Panc1 (cell line): ENCODE results near the gene FBXO46.

ENCODE experiments used
- POLR2AphosphoS5 ChIP-seq: IDR thresholded peaks from 2 replicates; pipeline ENCODE4 v1.6.1; 2012; ENCODE audit warnings: mild to moderate bottlenecking, low read depth, low read length, moderate library complexity
- REST ChIP-seq, 2 experiments: IDR thresholded peaks; 2 replicates each; pipeline ENCODE4 v1.6.1; 2011 to 2012; ENCODE audit warnings: low read depth in 2 of 2, control low read depth in 1 of 2, low read length in 1 of 2, mild to moderate bottlenecking in 1 of 2, moderate library complexity in 1 of 2; ENCODE audit not compliant: insufficient read depth in 1 of 2
- SIN3A ChIP-seq: IDR thresholded peaks from 2 replicates; pipeline ENCODE4 v1.6.1; 2012; ENCODE audit warnings: low read depth, mild to moderate bottlenecking, low read length, moderate library complexity, borderline replicate concordance; ENCODE audit not compliant: insufficient read depth
- TCF7L2 ChIP-seq: IDR thresholded peaks from 2 replicates; pipeline ENCODE4 v1.6.1; 2011; ENCODE audit warnings: mild to moderate bottlenecking, low read depth, low read length, inconsistent platforms
- TF ChIP-seq, protein P1 (sequence below): fragments of 450-650 bp; IDR thresholded peaks from 2 replicates; pipeline ENCODE4 v1.5.1; 2017; ENCODE audit warnings: mild to moderate bottlenecking

DNA sequence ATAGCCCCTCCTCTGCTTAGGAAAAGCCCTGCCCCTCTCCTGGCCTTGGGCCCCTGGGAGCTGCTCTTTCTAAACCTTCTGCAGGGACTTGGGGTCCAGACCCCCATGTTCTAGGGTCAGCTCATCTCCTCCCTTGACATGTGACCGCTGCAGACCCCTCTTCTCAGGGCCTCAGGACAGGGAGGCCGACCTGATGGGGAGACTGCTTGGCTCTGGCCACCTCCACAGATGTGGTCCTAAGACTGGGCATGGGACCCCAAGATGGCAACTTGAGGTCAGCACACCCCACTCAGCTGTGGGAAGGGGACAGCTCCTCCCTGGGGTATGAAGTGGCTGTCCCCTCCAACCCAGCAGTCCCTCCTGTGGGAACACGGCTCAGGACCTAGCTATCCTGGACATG lies 42.2 kb upstream of the FBXO46 start:
- TF ChIP-seq, protein P1, sequence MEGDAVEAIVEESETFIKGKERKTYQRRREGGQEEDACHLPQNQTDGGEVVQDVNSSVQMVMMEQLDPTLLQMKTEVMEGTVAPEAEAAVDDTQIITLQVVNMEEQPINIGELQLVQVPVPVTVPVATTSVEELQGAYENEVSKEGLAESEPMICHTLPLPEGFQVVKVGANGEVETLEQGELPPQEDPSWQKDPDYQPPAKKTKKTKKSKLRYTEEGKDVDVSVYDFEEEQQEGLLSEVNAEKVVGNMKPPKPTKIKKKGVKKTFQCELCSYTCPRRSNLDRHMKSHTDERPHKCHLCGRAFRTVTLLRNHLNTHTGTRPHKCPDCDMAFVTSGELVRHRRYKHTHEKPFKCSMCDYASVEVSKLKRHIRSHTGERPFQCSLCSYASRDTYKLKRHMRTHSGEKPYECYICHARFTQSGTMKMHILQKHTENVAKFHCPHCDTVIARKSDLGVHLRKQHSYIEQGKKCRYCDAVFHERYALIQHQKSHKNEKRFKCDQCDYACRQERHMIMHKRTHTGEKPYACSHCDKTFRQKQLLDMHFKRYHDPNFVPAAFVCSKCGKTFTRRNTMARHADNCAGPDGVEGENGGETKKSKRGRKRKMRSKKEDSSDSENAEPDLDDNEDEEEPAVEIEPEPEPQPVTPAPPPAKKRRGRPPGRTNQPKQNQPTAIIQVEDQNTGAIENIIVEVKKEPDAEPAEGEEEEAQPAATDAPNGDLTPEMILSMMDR, result no peak
- TF ChIP-seq POLR2AphosphoS5, result peak; percentile 25; the same call in 1 of the 2 replicates
- no peak for TF ChIP-seq SIN3A
- TF ChIP-seq TCF7L2, result no peak
- TF ChIP-seq REST (IDR thresholded peaks at IDR 0.05; ENCODE audit: insufficient read depth in 1 of 2, low read depth in 2 of 2, low read length in 1 of 2), result no peak
